Endothelial cell of umbilical vein (primary cell): ENCODE results near the gene B4GALT5.

Source experiments
- EZH2 ChIP-seq: IDR thresholded peaks from 2 replicates; pipeline ENCODE4 v1.6.1; 2012; ENCODE audit warnings: borderline replicate concordance, low read depth, mild to moderate bottlenecking, moderate library complexity, low read length, inconsistent platforms; ENCODE audit not compliant: severe bottlenecking
- FOS ChIP-seq: IDR thresholded peaks from 2 replicates; pipeline ENCODE4 v1.6.1; 2011; ENCODE audit warnings: mild to moderate bottlenecking, low read length, moderate library complexity, borderline replicate concordance; ENCODE audit not compliant: insufficient read depth
- JUN ChIP-seq: IDR thresholded peaks from 2 replicates; pipeline ENCODE4 v1.6.1; 2011; ENCODE audit warnings: borderline replicate concordance, low read depth; ENCODE audit not compliant: insufficient read length, insufficient read depth
- MAX ChIP-seq: IDR thresholded peaks from 2 replicates; pipeline ENCODE4 v1.6.1; 2011; ENCODE audit not compliant: insufficient read depth, insufficient read length
- POLR2A ChIP-seq: IDR thresholded peaks from 2 replicates; pipeline ENCODE4 v1.6.1; 2012; ENCODE audit warnings: low read depth, mild to moderate bottlenecking, control low read depth, low read length
- POLR2AphosphoS5 ChIP-seq: IDR thresholded peaks from 2 replicates; pipeline ENCODE4 v1.6.1; 2012; ENCODE audit warnings: low read depth, mild to moderate bottlenecking, control low read depth, low read length, moderate library complexity; ENCODE audit not compliant: insufficient read depth
- TF ChIP-seq, protein P1 (sequence below), 2 donors: IDR thresholded peaks; 1 replicate in 1 of 2; 2 replicates in 1 of 2; pipeline ENCODE4 v1.5.1; 2011; ENCODE audit warnings: low read length in 2 of 2, mild to moderate bottlenecking in 2 of 2, moderate library complexity in 2 of 2, control low read depth in 1 of 2, inconsistent platforms in 1 of 2, low read depth in 1 of 2; ENCODE audit not compliant: insufficient read depth in 1 of 2; ENCODE audit errors: extremely low read depth in 1 of 2

DNA sequence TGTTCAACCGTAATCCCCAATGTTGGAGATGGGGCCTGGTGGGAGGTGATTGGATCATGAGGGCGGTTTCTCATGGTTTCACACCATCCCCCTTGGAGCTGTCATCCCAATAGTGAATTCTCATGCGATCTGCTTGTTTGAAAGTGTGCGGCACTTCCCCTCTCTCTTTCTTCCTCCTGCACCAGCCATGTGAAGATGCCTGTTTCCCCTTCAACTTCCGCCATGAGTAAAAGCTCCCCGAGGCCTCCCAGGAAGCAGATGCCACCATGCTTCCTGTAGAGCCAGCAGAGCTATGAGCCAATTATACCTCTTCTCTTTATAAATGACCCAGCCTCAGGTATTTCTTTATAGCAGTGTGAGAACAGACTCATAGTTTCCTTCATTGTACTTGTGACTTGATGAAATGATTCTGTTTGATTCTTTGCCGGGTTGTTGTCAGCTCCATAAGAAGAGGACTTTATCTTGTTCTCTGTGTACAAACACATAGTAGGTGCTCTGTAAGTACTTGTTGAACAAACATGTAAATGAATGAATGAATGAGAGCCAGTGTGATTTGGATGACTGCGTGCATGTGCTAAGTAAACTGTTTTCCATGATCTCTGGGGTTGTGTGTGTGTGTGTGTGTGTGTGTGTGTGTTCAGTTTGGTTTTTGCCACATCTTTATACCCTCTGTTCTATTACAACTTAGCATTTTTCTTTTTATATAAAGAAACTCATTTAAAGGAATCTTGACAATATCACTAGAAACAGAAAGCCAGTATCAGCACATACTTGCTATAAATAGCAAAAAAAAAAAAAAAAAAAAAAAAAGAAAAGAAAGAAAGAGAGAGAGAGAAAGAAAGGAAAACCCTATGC lies 123.3 kb downstream of the B4GALT5 start:
- TF ChIP-seq, protein P1, sequence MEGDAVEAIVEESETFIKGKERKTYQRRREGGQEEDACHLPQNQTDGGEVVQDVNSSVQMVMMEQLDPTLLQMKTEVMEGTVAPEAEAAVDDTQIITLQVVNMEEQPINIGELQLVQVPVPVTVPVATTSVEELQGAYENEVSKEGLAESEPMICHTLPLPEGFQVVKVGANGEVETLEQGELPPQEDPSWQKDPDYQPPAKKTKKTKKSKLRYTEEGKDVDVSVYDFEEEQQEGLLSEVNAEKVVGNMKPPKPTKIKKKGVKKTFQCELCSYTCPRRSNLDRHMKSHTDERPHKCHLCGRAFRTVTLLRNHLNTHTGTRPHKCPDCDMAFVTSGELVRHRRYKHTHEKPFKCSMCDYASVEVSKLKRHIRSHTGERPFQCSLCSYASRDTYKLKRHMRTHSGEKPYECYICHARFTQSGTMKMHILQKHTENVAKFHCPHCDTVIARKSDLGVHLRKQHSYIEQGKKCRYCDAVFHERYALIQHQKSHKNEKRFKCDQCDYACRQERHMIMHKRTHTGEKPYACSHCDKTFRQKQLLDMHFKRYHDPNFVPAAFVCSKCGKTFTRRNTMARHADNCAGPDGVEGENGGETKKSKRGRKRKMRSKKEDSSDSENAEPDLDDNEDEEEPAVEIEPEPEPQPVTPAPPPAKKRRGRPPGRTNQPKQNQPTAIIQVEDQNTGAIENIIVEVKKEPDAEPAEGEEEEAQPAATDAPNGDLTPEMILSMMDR (IDR thresholded peaks at IDR 0.05; ENCODE audit: extremely low read depth in 1 of 2, insufficient read depth in 1 of 2, low read depth in 1 of 2, low read length in 2 of 2), result no peak
- TF ChIP-seq POLR2AphosphoS5 (no peak), POLR2A (no peak), EZH2 (no peak), FOS (no peak), MAX (no peak), JUN (no peak)
